Measurements from ENCODE around the gene MRAS.

GRCh38 chr3:138303474-138303873 is 44.9 kb upstream of the MRAS start:
- no peak for TF ChIP-seq CTCF (IDR thresholded peaks at IDR 0.05)
- TF ChIP-seq POLR2A (IDR thresholded peaks at IDR 0.05), result no peak
